Ishikawa (cell line): ENCODE data around the gene ZBTB20.

Experiments
- CEBPB ChIP-seq: IDR thresholded peaks from 2 replicates; pipeline ENCODE4 v1.6.1; 2012
- CREB1 ChIP-seq: IDR thresholded peaks from 2 replicates; pipeline ENCODE4 v1.6.1; 2012; ENCODE audit warnings: low read depth
- EGR1 ChIP-seq: IDR thresholded peaks from 2 replicates; pipeline ENCODE4 v1.6.1; 2012
- EP300 ChIP-seq: IDR thresholded peaks from 2 replicates; pipeline ENCODE4 v1.6.1; 2012; ENCODE audit warnings: borderline replicate concordance
- FOXM1 ChIP-seq: IDR thresholded peaks from 2 replicates; pipeline ENCODE4 v1.6.1; 2012; ENCODE audit warnings: low read depth, borderline replicate concordance
- MAX ChIP-seq: IDR thresholded peaks from 2 replicates; pipeline ENCODE4 v1.6.1; 2012
- NFIC ChIP-seq: IDR thresholded peaks from 2 replicates; pipeline ENCODE4 v1.6.1; 2012
- RAD21 ChIP-seq: IDR thresholded peaks from 2 replicates; pipeline ENCODE4 v1.6.1; 2012; ENCODE audit warnings: low read depth
- REST ChIP-seq: IDR thresholded peaks from 2 replicates; pipeline ENCODE4 v1.6.1; 2012; ENCODE audit warnings: low read depth, mild to moderate bottlenecking
- TAF1 ChIP-seq: IDR thresholded peaks from 2 replicates; pipeline ENCODE4 v1.6.1; 2012; ENCODE audit warnings: low read depth, mild to moderate bottlenecking
- TCF12 ChIP-seq: IDR thresholded peaks from 2 replicates; pipeline ENCODE4 v1.6.1; 2012; ENCODE audit warnings: low read depth
- TEAD4 ChIP-seq: IDR thresholded peaks from 2 replicates; pipeline ENCODE4 v1.6.1; 2012
- YY1 ChIP-seq: IDR thresholded peaks from 2 replicates; pipeline ENCODE4 v1.6.1; 2012; ENCODE audit warnings: low read depth
- ZBTB7A ChIP-seq: IDR thresholded peaks from 2 replicates; pipeline ENCODE4 v1.6.1; 2012; ENCODE audit warnings: low read depth
- TF ChIP-seq, protein P1 (sequence below): IDR thresholded peaks from 2 replicates; pipeline ENCODE4 v1.6.1; 2012

The ZBTB20 gene

DNA sequence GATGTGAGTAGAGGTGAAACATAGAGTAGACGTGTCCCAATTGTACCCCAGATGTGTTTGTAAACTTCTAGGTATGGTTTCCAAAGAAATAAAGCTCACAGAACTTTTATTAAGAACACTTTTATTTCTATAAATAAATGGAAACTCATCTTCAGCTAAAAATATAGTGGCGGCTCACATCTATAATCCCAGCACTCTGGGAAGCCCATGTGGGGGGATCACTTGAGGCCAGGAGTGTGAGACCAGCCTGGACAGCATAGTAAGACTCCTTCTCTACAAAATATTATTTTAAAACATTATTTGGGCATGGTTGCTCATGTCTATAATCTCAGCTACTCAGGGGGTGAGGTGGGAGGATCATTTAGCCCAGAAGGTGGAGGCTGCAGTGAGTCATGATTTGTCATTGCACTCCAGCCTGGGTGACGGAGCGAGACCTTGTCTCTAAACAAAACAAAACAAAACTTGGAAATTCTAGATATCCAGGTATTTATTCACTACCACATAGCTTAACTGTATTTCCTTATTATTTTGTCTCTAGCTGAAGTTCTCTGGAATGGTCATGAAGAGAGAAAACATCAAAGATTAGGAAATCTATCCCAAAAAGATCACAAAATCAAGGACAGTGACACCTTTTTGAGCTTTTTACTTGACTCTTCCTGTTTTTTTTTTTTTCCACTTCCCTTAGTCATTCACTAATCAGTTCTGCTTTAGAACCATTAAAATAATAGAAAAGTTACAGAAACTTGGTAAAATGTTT lies 595.1 kb downstream of the ZBTB20 start:
- TF ChIP-seq FOXM1 (no peak), EGR1 (no peak), TAF1 (no peak), RAD21 (no peak), YY1 (no peak), ZBTB7A (no peak), CREB1 (no peak)

DNA sequence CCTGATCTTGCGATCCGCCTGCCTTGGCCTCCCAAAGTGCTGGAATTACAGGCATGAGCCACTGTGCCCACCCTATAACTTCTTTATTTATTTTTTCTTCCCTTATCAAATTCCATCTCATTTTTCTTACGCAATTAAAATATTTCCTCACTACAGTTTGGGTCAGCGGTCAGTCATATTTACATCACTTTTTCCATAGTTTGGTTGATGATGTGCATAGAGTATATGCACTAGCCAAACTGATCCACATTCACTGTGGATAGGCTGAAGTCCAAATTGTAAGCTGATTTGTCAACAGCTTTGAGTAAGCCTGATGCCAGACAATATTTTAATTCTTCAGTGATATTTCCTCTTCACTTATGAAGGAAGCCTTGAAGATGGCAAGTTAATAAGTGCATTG lies 596.9 kb downstream of the ZBTB20 start:
- TF ChIP-seq EP300 (no peak), FOXM1 (no peak), TCF12 (no peak)

GRCh38 chr3:114545193-114545592 lies 601.9 kb downstream of the ZBTB20 start:
- TF ChIP-seq NFIC (no peak), ZBTB7A (no peak)
- TF ChIP-seq, protein P1, sequence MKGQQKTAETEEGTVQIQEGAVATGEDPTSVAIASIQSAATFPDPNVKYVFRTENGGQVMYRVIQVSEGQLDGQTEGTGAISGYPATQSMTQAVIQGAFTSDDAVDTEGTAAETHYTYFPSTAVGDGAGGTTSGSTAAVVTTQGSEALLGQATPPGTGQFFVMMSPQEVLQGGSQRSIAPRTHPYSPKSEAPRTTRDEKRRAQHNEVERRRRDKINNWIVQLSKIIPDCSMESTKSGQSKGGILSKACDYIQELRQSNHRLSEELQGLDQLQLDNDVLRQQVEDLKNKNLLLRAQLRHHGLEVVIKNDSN: no peak

DNA sequence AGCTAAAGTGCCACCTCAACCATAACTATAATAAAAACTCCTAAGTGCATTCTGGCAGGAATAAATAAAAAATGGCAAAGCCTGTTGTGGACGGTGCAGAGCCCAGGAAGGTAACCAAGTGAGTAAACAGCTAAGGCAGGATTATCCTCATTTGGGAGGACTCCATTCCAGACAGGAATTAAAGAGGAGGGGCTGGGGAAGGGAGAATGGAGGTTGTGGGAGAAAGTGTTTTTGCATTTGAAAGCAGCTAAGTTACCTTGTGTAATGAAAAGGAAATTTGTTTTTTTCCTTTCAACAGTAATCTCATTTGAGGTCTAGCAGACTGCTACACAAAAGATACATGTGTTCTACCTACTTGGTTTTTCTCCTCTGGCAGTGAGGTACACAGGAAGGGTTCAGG lies 604.7 kb downstream of the ZBTB20 start:
- TF ChIP-seq NFIC (no peak), ZBTB7A (no peak), MAX (no peak), RAD21 (no peak), TEAD4 (no peak), CREB1 (no peak)
- TF ChIP-seq, protein P1: no peak

- TF ChIP-seq CREB1: no peak
- TF ChIP-seq CEBPB: no peak
- no peak for TF ChIP-seq TEAD4
- no peak for TF ChIP-seq TAF1
- no peak for TF ChIP-seq REST
- no peak for TF ChIP-seq ZBTB7A
- no peak for TF ChIP-seq RAD21
- TF ChIP-seq FOXM1: no peak
- TF ChIP-seq, protein P1: no peak
- no peak for TF ChIP-seq TCF12
- no peak for TF ChIP-seq MAX
- no peak for TF ChIP-seq EGR1
- no peak for TF ChIP-seq YY1
- no peak for TF ChIP-seq NFIC
- no peak for TF ChIP-seq EP300
Measured at GRCh38 chr3:114539525-114539924, 607.6 kb downstream of the ZBTB20 start.

GRCh38 chr3:114538211-114538610 lies 608.9 kb downstream of the ZBTB20 start:
- TF ChIP-seq TEAD4 (no peak), FOXM1 (no peak)

DNA sequence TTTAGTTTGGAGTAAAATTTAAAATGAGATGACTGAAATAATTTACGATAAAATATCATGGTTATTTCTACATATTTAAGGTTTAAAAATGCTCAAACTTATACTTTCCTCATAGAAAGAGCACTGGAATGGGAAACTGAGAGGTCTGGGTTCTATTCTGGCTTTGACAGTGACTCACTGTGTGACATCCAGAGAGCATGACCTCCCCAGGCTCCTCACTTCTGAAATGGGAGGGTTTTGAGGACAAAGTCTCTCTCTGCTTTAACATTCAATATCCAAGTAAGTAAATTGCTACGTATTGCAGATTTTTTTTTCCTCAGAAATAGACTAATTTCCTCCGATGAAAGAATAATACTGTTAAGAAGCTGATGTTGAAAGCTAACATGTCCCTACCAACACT lies 618.6 kb downstream of the ZBTB20 start:
- TF ChIP-seq TAF1 (no peak), REST (no peak), TEAD4 (no peak)
